SK-N-SH treated with all-trans-retinoic acid at 6 μM for 48 hours (cell line): ENCODE measurements around the gene NINL.

Experiments
- CREB5 ChIP-seq: fragments of 250-450 bp; sonication (Bioruptor Pico); IDR thresholded peaks from 2 replicates; pipeline ENCODE4 v1.5.1; 2020; ENCODE audit warnings: low read depth, mild to moderate bottlenecking, moderate library complexity
- CSDC2 ChIP-seq: fragments of 250-450 bp; sonication (Bioruptor Pico); IDR thresholded peaks from 2 replicates; pipeline ENCODE4 v1.5.0; 2020; ENCODE audit warnings: mild to moderate bottlenecking, moderate library complexity
- GLIS3 ChIP-seq: fragments of 250-450 bp; sonication (Bioruptor Pico); IDR thresholded peaks from 2 replicates; pipeline ENCODE4 v1.5.0; 2020; ENCODE audit warnings: mild to moderate bottlenecking, moderate library complexity
- RARB ChIP-seq: fragments of 250-450 bp; sonication (Bioruptor Pico); IDR thresholded peaks from 2 replicates; pipeline ENCODE4 v1.8.0; 2021; ENCODE audit warnings: mild to moderate bottlenecking, moderate library complexity
- TCF4 ChIP-seq: fragments of 250-450 bp; sonication (Bioruptor Pico); IDR thresholded peaks from 2 replicates; pipeline ENCODE4 v1.8.0; 2021; ENCODE audit warnings: mild to moderate bottlenecking, moderate library complexity, borderline replicate concordance
- ZC3H10 ChIP-seq: fragments of 250-450 bp; sonication (Bioruptor Pico); IDR thresholded peaks from 2 replicates; pipeline ENCODE4 v1.5.1; 2021; ENCODE audit warnings: mild to moderate bottlenecking, moderate library complexity

GRCh38 chr20:25459111-25459830, 126.1 kb downstream of the NINL start:
- TF ChIP-seq CSDC2 = no peak
- TF ChIP-seq TCF4 (CRISPR knock-in tag) = no peak
- TF ChIP-seq RARB (CRISPR knock-in tag) = no peak
- TF ChIP-seq GLIS3 (CRISPR knock-in tag) = no peak
- TF ChIP-seq CREB5 (CRISPR knock-in tag) = no peak
- no peak for TF ChIP-seq ZC3H10 (CRISPR knock-in tag)
